NCI-H2171 treated with DMSO at 0.1 percent for 48 hours (cell line): Measurements from ENCODE around the gene CLTRN.
"Not testable (repeated sequence)": the region's sequence is repeated elsewhere in the genome, so short reads cannot be mapped to it uniquely, and the experiment has no call there.

ENCODE experiments used
- DNase-seq: peaks from one replicate; lab custom pipeline; 2025; lab: John Stamatoyannopoulos, UW

The CLTRN gene, protein sequence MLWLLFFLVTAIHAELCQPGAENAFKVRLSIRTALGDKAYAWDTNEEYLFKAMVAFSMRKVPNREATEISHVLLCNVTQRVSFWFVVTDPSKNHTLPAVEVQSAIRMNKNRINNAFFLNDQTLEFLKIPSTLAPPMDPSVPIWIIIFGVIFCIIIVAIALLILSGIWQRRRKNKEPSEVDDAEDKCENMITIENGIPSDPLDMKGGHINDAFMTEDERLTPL

GRCh38 chrX:15664487-15665444, at the start of gene CLTRN:
TSS of gene CLTRN (minus strand) at chrX:15664805. CDS start at chrX:15664775, 30 bp downstream.
- no peak for DNase-seq

DNA sequence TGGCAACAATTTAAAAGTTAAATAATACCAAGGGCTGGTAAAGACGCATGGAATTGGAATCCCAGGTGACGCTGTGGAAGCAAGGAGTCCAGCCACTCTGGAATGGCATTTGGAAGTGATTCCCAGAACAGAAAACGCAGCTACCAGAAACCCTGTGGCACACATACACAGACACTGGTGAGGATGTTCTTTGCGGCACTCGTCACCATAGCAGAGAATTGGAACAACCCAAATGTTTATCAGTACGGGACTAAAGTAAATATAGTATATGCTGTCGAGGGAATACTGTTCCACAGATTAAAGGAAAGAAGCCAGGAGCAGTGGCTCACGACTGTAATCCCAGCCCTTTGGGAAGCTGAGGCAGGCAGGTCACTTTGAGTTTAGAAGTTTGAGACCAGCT, 39.7 kb upstream of the CLTRN start:
- not testable (repeated sequence) for DNase-seq

- DNase-seq: not testable (repeated sequence)
Observed at GRCh38 chrX:15703809-15704208, 39.2 kb upstream of the CLTRN start.

DNA sequence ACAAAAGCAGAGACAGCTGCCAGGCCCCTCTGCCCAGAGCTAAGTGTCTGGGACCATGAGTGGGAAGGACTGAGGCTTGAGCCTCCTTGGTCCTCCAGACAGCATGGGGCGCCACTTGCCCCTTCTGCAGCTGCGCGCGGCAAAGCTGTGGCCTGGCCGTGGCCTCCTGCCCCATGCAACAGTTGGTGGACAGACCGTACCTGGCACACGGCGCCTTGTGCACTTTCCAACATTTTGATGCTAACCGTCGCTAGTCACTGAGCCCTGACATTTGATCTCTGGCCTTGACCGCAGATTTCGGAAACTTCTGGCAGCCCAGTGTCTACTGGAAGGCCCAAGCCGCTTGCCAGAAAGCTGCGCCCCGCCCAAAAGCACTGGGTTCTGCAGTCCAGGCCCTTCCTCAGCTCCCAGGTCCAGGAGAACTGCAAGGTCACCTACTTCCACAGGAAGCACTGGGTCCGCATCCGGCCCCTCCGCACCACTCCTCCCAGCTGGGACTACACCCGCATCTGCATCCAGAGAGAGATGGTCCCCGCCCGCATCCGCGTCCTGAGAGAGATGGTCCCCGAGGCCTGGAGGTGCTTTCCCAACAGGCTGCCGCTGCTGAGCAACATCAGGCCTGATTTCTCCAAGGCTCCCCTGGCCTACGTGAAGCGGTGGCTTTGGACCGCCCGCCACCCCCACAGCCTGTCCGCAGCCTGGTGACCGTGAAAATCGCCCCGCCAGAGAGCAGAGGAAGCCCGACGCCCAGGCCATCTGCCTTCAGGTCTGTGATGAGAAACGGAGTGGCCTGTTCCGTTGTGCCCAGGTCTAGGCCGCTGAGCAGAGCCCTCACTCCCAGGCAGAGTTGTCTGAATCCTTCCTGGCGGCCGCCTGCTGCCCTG, 38.1 kb upstream of the CLTRN start:
- DNase-seq: no peak

GRCh38 chrX:15696516-15696915, 31.9 kb upstream of the CLTRN start:
- DNase-seq: no peak

DNA sequence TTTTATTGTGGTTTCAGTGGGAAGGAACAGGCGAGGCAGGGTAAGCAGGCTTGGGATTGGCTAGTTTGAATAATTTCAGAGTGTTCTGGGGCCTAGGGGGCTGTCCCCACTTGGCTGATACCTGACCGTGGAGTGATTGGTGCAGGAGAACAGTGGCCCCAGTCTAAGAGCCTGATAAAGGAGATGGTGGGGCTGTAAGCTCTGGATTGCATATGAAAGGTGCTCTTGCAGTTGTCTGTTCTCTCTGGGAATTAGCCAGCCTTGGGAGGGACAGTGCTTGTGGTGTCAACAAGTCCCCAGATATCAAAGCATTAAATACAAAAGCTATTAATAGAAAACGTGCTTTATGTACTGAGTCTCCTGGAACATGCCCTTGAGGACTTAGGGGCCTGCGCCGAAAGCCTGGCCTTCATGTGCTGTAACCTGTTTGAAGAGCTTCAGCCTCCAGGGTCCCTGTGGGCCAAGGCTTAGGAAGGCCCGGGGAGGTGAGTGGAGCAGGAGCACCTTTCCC, 30.4 kb upstream of the CLTRN start:
- DNase-seq: no peak

- peak; percentile 46 for DNase-seq
Observed at GRCh38 chrX:15686818-15687685, 22.4 kb upstream of the CLTRN start.

GRCh38 chrX:15683193-15683592, 18.6 kb upstream of the CLTRN start:
- DNase-seq: no peak

DNA sequence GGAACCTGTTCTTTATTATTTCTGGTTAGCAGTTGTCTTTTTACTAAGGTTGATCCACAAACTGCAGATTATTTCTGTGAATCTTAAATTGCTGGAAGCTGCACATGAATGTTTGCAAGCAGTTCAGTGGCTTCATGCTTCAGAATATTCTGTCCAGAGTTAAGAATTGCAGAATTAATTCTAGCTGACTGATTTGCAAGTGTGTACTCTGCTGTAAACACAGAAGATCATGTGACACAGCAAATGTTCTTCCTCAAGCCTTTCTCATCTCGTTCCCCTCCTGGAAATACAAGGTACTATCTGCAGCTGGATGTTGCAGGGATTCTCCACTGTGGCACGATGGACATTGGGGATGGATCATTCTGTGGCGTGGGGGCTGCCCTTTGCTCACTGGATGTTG, 16.8 kb upstream of the CLTRN start:
- DNase-seq: peak; percentile 2

DNA sequence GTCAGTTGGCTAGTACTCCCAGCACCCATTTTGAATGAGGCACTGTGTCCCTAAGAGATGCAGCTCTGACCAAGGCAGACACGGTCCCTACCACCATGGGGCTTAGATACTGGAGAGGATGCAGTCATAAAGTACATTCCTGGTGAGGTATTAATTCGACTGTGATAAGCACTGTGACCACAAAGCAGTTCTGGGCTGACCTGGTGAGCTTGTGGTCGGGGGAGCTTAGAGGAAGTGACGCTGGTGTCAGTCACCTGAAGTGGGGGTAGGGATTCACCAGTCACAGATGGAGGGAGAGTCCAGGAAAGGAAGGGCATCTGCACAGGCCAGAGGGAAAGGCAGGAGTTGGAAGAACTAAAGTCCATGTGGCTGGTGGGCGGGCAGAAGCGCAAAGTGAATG, 15.8 kb upstream of the CLTRN start:
- no peak for DNase-seq

- DNase-seq: no peak
Observed at GRCh38 chrX:15679246-15679645, 14.6 kb upstream of the CLTRN start.

DNA sequence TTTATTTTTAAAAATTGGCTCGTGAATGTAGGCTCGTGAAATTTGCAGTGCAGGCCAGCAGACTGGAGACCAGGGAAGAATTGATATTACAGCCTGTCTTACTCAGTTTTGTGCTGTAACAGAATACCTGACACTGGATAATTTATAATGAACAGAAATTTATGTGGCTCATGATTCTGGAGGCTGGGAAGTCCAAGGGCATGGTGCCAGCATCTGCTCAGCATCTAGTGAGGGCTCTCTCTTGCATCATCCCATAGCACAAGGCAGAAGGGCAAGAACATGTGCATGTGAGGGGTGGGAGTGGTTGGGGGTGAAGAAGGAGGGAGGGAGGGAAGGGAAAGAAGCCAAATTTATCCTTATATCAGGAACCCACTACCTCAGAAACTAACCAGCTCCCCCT, 13.7 kb upstream of the CLTRN start:
- DNase-seq: no peak

GRCh38 chrX:15676886-15677285, 12.3 kb upstream of the CLTRN start:
- no peak for DNase-seq

- peak; percentile 88 for DNase-seq
Observed at GRCh38 chrX:15675490-15675921, 10.9 kb upstream of the CLTRN start.

- DNase-seq: peak; percentile 88
Observed at GRCh38 chrX:15674841-15675489, 10.4 kb upstream of the CLTRN start.

DNA sequence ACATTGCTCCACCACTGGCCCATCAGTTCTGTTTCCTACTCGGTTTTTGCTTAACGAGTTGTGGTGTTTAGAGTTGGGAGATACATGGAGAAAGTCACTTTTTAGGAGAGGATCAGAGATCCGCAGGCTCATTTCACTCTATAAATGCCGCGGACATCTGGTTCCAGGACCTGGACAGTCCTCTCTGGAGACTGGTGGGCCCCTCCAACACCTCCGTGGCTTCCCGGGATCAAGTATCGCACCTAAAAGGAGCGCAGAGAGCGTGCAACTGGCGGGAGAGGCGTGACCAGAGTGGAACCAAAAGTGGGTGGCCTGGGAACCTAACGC, 9.9 kb upstream of the CLTRN start:
- no peak for DNase-seq

- DNase-seq: no peak
Observed at GRCh38 chrX:15673970-15674369, 9.4 kb upstream of the CLTRN start.

- no peak for DNase-seq
Observed at GRCh38 chrX:15672881-15673280, 8.3 kb upstream of the CLTRN start.

DNA sequence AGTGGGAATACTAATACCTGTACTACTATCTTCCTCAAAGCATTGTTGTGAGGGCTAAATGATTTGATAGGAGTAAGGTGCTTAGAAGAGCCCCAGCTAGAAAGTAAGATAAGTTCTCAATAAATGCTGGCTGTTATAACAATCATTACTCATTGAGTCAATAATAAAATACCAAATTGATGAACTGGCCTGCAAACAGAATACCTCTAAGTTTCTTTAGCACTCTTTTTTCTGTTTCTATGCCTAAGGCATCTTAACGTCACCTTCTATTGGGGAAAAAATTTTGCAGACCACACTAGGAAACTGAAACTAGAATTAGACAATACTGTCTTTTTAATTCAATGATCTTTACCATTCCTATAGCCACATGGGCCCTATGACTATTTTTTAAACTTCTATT, 1.2 kb downstream of the CLTRN start:
- no peak for DNase-seq

GRCh38 chrX:15654804-15655203, 9.8 kb downstream of the CLTRN start:
- not testable (repeated sequence) for DNase-seq

GRCh38 chrX:15653961-15654360, 10.6 kb downstream of the CLTRN start:
- DNase-seq: no peak
